ENCODE results near the gene SHF.

DNA sequence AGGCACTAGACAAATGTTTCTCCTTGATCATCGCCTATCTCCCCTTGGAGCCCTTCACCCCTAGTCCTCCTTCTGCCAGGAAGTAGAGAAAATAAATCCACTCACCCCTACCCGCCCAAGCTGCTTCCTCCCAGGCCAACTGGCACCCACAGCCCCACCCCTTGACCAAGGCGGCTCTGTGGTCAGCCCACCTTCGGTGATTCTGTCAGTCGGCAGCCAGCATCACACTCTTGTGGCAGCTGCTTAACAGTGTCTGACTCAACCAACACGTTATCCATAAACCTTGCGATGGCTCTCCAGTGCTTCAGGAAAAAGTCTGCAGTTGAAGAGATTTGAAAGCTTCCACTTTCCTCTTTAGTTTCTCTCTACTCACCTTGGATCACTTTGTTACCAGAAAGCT, 7.6 kb downstream of the SHF start:
- TF ChIP-seq, protein P1, sequence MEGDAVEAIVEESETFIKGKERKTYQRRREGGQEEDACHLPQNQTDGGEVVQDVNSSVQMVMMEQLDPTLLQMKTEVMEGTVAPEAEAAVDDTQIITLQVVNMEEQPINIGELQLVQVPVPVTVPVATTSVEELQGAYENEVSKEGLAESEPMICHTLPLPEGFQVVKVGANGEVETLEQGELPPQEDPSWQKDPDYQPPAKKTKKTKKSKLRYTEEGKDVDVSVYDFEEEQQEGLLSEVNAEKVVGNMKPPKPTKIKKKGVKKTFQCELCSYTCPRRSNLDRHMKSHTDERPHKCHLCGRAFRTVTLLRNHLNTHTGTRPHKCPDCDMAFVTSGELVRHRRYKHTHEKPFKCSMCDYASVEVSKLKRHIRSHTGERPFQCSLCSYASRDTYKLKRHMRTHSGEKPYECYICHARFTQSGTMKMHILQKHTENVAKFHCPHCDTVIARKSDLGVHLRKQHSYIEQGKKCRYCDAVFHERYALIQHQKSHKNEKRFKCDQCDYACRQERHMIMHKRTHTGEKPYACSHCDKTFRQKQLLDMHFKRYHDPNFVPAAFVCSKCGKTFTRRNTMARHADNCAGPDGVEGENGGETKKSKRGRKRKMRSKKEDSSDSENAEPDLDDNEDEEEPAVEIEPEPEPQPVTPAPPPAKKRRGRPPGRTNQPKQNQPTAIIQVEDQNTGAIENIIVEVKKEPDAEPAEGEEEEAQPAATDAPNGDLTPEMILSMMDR (IDR thresholded peaks at IDR 0.05) = no peak
- no peak for TF ChIP-seq POLR2A (IDR thresholded peaks at IDR 0.05)
